Inflammatory macrophage treated with lipopolysaccharide for 1 hour (primary cell): ENCODE data around the gene C2orf42.
A peak's percentile ranks its signal among the peaks of the same experiment; 100 is the strongest.
"Not testable (repeated sequence)": the region's sequence is repeated elsewhere in the genome, so short reads cannot be mapped to it uniquely, and the experiment has no call there.

Experiments used
- DNase-seq, 2 donors: peaks; one replicate each; pipeline ENCODE4 v3.0.0-alpha.2; 2020 to 2022

Gene C2orf42

DNA sequence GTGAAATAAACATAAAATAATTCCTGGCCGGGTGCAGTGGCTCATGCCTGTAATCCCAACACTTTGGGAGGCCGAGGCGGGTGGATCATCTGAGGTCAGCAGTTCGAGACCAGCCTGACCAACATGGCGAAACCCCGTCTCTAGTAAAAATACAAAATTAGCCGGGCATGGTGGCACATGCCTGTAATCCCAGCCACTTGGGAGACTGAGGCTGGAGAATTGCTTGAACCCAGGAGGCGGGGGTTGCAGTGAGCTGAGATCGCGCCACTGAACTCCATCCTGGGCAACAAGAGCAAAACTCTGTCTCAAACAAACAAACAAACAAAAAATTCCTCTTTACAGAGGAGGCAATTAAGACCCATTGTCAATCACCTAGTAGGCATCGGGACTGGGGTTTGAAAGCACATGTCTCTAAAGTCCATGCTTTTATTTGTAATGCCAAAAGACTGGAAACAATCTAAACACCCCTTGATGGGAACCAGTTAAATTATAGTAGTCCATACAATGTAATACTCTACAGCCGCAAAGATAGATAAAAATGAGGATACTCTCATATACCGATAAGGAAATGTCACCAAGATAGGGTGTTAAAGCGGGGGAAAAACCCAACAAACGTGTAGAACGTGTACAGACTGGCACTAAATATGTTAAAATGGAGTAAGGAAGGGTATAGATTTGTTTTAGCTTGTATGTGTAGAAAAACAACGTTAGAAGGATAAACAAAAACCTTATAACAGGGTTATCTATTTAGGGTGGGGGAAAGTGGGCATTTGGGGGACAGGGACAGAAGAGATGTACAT, 59.3 kb downstream of the C2orf42 start:
- not testable (repeated sequence) for DNase-seq

GRCh38 chr2:70128005-70128404, 62.8 kb downstream of the C2orf42 start:
- DNase-seq = no peak

DNA sequence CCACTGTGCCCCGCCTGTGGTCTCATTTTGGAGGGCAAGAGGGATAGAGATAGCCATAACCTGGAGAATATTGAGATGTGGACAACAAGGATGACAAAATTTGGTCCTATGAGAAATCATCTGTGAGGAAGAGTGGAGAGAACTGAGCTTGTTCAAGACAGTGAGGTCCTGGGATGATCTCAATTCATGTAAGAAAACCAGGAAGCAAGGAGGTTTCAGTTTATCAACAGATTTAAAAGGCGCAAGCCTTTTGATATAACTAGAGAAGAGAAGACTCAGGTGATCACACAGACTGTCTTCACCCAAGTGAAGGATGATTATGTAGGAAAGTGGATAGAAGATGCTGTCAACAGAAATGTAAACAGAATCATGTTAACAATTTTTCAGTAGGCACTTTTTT, 64.4 kb downstream of the C2orf42 start:
- no peak for DNase-seq

GRCh38 chr2:70125498-70125898, 65.3 kb downstream of the C2orf42 start:
- DNase-seq = no peak

DNA sequence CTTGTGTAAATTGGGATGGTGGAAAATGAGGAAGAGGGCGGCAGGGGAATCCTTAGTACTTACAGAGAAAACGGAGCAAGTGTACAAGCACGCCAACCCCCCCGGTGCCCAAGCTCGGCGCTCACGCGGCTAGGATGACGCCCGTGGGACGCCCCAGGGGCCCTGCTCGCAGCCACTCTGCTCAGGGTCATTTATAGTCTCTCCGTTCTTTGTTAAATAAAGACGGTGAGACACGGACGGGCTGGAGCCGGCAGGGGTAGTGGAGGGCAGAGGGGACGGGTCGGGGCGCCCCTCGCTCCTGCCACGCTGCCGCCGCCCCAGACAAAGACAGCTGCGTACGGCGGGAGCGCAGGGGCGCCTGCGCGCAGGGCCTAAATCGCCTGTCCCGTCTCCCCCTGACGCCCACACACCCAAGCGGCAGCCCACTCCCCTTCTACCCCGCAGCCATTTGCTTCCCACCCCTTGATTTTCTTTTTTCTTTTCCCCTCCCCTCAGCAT, 65.8 kb downstream of the C2orf42 start:
- DNase-seq = peak; percentile 74 to 88

- DNase-seq = no peak
These were observed 67.0 kb downstream of the C2orf42 start for GRCh38 chr2:70123829-70124116.

DNA sequence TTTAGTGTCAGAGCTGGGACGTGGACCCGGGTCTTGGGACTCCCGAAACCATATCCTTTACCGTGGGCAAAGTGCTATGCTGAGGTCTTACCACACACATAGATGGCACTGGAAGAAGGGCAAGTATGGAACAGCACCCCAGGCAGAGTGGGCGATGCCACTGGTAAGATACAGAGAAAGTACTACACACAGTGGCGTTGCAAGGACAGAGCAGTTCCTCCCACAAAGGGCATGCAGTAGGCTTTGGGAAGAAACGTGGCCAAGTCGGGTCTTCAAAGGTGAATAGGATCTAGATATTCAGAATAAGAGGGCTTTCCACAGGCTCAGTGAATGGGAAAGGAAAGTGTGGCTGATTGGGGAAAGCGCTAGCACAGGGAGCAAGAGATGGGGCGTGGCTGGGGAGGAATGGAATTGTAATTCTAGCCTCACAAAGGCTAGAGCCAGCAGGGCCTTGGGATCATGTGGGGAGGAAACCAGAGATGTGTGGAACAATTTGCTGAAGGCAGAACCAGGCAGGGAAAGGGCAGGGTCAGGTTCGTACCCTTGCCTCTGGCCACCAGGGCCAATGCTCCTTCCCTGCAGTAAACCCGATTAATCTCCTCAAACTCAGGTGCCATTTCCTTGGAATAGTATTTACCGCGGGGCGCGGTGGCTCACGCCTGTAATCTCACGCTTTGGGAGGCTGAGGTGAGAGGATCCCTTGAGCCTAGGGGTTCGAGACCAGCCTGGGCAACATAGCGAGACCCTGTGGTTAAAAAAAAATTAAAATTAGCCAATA, 67.6 kb downstream of the C2orf42 start:
- DNase-seq = peak in 1 of 2 donors; percentile 42

- no peak for DNase-seq
These were observed 68.3 kb downstream of the C2orf42 start for GRCh38 chr2:70122470-70122869.

- no peak for DNase-seq
These were observed 69.0 kb downstream of the C2orf42 start for GRCh38 chr2:70121627-70122372.

GRCh38 chr2:70118798-70119454, 71.9 kb downstream of the C2orf42 start:
- DNase-seq = no peak

GRCh38 chr2:70116936-70117552, 73.8 kb downstream of the C2orf42 start:
- no peak for DNase-seq

GRCh38 chr2:70115646-70116442, 75.0 kb downstream of the C2orf42 start:
- peak in 1 of 2 donors; percentile 50 for DNase-seq

DNA sequence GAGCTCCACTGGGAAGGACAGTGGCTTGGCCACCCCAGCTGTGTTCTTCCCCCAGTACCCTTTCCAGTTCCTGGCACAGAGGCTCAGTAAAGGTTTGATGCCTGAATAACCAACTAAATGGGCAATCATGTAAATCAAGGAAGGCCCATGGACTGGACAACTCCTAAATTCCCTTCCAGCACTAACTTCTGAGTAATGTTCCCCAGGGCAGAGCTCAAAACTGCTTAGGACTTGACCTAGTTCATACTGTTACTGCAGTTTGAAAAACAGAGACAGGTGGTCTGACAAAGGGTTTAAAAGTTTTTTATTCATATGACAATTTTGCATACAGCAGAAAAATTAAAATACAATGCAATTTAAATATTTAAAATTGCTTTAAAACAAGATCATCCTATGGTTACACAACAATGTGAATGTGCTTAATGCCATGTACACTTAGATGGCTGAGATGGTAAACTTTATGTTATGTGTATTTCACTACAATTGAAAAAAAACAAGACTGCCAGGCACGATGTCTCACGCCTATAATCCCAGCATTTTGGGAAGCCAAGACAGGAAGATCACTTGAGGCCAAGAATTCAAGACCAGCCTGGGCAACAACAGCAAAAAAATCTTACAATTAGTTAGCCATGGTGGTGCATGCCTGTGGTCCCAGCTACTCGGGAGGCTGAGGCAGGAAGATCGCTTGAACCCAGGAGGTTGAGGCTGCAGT, 77.3 kb downstream of the C2orf42 start:
- no peak for DNase-seq

DNA sequence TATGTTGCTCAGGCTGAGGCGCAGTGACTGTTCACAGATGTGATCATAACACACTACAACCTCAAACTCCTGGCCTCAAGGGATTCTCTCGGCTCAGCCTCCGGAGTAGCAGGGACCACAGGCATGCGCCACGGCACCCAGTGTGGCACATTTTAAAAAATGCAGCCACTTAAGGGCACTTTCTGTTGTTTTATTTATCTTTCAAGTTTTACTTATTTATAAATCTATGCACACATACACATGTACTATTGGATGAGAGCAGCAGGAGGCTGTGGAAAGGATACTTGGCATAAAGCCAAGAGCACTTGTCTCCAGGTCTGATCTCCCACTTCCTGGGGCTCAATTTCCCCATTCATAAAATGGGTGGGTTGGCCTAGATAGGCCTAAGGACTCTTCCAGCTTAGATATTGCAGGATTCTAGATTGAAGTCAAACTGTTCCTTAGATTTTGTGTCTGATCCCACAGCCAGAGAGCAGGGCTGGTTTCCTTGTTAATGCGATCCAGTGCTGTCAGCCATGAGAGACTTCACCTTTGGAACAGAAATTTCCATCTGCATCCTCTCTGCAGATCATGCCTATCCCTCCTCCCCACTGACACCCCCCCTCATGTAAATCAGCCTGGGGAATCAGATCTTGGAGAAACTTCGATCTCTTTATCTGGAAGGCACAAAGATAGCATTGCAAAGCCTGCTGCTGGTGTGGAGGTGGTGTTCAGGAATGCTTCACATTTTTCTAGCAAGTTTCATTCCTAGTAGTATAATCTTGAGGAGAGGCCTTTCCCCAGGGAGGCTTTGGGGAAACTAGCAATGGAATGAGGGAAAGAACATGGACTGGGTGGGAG, 78.8 kb downstream of the C2orf42 start:
- DNase-seq = no peak

DNA sequence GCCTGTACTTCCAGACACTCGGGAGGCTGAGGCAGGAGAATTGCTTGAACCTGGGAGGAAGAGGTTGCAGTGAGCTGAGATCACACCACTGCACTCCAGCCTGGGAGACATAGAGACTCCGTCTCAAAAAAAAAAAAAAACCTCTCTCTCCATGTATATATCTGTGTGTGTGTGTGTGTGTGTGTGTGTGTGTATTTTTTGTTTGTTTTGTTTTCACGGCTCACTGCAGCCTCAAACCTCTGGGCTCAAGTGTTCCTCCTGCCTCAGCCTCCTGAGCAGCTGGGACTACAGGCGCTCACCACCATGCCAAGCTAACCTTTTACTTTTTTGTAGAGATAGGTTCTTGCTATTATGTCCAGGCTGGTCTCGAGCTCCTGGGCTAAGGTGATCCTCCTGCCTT, 80.4 kb downstream of the C2orf42 start:
- not testable (repeated sequence) for DNase-seq

DNA sequence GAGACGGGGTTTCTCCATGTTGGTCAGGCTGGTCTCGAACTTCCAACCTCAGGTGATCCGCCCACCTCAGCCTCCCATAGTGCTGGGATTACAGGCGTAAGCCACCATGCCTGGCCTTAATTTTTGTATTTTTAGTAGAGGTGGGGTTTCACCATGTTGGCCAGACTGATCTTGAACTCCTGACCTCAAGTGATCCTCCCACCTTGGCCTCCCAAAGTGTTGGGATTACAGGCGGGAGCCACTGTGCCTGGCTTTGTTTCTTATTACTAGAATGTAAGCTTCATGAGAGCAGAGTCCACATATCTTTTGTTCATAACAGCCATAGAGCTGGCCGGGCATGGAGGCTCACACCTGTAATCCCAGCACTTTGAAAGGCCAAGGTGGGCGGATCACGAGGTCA, 84.7 kb downstream of the C2orf42 start:
- DNase-seq = not testable (repeated sequence)

DNA sequence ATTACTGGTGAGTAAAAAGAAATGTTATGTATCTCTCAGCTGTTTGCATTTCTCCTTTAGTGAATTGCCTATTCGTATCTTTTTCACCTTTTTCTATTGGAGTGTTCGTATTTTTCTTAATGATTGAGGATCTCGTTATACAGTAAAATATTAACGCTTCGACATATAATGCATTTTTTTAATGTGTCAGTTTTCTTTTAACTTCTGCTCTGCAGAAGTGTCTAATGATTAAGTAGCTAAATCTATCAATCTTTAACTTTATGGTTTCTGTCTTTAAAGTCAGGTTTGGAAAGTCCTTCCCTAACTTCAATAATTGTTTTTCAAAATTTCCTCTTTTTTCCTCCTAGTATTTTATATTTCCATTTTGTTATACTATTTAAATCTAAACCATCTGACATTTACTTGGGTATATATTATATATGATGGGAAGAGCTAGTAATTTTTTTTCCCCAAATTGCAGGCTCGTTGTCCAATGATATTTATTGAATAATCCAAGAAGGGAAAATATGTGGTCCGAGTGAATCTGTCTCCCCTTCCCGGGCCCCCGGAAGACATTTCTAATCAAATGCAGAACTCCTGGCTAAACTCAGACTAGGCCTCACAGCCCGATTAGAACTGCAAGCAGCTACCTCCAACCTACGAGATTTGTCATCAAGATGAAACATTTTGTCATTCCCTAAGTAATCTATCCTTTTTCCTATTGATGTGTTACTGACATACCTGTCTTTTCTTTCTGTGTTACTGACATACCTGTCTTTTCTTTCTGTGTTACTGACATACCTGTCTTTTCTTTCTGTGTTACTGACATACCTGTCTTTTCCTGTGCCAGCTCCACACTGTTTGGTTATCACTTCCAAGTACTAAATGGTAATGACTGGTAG, 86.3 kb downstream of the C2orf42 start:
- DNase-seq = peak; percentile 59 to 62

DNA sequence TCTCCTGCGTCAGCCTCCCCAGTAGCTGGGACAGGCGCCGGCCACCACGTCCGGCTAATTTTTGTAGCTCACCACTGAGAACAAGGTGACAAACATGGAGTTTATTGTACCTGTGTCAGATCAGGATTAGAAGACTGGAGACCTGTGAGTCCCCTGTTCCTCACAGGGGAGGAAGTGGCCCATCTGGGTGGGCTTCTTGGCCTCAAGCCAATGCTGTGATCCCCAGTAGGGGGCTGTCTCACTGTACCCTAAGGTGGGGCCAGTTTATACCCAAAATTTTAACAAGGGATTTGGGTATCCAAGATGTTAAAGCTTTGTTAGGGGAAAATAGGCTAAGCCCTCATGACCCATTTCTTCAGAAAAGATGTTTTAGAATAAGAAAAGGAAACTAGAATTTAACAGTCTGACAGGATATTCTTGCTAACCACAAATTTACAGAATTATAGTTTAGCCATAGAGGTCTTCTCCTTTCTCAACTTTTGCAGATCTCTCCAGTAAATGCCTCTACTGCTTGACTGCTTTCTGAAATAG, 87.2 kb downstream of the C2orf42 start:
- no peak for DNase-seq
